Astrocyte (in vitro differentiated cells and primary cell): Measurements from ENCODE around the gene SNCG.

Experiments
- CTCF ChIP-seq: IDR thresholded peaks from 2 replicates; pipeline ENCODE4 v1.5.1; 2011; ENCODE audit warnings: low read depth, mild to moderate bottlenecking, inconsistent platforms, low read length, moderate library complexity; ENCODE audit not compliant: insufficient read depth
- EZH2 ChIP-seq: IDR thresholded peaks from 2 replicates; pipeline ENCODE4 v1.6.1; 2012; ENCODE audit warnings: mild to moderate bottlenecking, low read length, inconsistent platforms; ENCODE audit not compliant: insufficient read depth

DNA sequence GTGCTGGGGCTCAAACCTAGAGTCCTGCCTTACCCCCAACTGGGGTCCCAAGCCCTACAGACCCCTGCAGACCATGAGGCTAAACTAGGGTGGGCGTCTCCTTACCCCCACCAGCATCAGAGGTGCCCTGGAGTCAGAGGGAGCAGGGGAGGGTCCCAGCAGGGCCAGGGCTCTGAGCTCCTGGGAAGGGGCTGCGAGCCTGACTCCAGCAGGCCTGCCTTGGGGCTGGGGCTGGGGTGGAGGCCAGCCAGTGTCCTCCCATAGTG, 1.3 kb downstream of the SNCG start:
- TF ChIP-seq CTCF (no peak), EZH2 (no peak)
